AG04450 (cell line): ENCODE data around the gene GLS2. TPM values are rescaled to one million over a fixed set of nuclear protein-coding genes. Genes with fewer than 3 reads are reported as not detected.
"Not testable (repeated sequence)": the region's sequence is repeated elsewhere in the genome, so short reads cannot be mapped to it uniquely, and the experiment has no call there.

Experiments
- CTCF ChIA-PET: fragments of 300-600, 350-600 bp; formaldehyde crosslinking; extraction: SDS; loops from one replicate; lab custom pipeline; 2022; ENCODE audit warnings: antibody characterized with exemption, inconsistent platforms; lab: Charles Lee
- POLR2A ChIA-PET: fragments of 350-600 bp; formaldehyde crosslinking; extraction: SDS; loops from one replicate; lab custom pipeline; 2021; ENCODE audit warnings: antibody characterized with exemption, inconsistent platforms; lab: Yijun Ruan, JAX
- DNase-seq: peaks from one replicate; pipeline ENCODE4 v3.0.0-alpha.2; 2011; ENCODE audit warnings: low read depth, low spot score
- H3K27ac ChIP-seq: one replicate; pipeline ENCODE4 v1.5.1; 2012; ENCODE audit warnings: low read depth, low read length, control low read depth
- H3K27me3 ChIP-seq: one replicate; pipeline ENCODE4 v1.6.0; 2012; ENCODE audit warnings: low read length; ENCODE audit not compliant: control insufficient read depth, insufficient read depth
- H3K4me3 ChIP-seq: 2 replicates; pipeline ENCODE4 v1.5.1; 2011; ENCODE audit warnings: mild to moderate bottlenecking, low read depth, low read length, control low read depth
- H3K9me3 ChIP-seq: 2 replicates; pipeline ENCODE4 v1.5.1; 2012; ENCODE audit warnings: low read length; ENCODE audit not compliant: control insufficient read depth, insufficient read depth
- polyA plus RNA-seq: library from polyadenylated mRNA; depleted of rRNA; stranded (reverse); fragments of >200 nt; gene quantifications from 2 replicates; pipeline ENCODE4 v1.2.3, GENCODE V29; 2011
- TF ChIP-seq, protein P1 (sequence below): IDR thresholded peaks from 2 replicates; pipeline ENCODE4 v1.5.1; 2011; ENCODE audit warnings: low read depth, low read length, control low read depth, inconsistent platforms

GLS2 gene
- polyA plus RNA-seq, 1 experiment = 0.12 TPM

DNA sequence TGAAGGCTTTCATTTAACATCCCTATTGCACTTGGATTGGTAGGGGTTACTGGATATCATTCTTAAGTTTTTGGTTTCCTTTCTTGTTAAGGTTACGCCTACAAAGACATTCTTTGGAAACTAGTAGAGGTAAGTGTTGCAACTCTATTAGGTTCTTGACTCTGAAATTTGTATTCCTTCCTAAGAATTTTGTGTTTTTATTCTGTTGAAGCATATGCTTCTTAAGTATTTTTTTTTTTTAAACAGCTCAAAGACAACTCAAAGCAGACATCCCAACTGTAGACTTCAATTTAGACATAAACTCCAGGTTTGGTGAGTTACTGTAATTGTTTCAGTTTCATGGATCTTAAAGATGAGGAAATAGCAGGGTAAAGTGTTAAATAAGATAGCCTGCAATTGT, 32.5 kb upstream of the GLS2 start:
- Histone ChIP-seq H3K27me3 (no peaks in the 10 kb centered on the region), H3K4me3 (no peak overlapping the region), H3K9me3 (no peaks in the 10 kb centered on the region), H3K27ac (no peak overlapping the region)
- TF ChIP-seq, protein P1, sequence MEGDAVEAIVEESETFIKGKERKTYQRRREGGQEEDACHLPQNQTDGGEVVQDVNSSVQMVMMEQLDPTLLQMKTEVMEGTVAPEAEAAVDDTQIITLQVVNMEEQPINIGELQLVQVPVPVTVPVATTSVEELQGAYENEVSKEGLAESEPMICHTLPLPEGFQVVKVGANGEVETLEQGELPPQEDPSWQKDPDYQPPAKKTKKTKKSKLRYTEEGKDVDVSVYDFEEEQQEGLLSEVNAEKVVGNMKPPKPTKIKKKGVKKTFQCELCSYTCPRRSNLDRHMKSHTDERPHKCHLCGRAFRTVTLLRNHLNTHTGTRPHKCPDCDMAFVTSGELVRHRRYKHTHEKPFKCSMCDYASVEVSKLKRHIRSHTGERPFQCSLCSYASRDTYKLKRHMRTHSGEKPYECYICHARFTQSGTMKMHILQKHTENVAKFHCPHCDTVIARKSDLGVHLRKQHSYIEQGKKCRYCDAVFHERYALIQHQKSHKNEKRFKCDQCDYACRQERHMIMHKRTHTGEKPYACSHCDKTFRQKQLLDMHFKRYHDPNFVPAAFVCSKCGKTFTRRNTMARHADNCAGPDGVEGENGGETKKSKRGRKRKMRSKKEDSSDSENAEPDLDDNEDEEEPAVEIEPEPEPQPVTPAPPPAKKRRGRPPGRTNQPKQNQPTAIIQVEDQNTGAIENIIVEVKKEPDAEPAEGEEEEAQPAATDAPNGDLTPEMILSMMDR = no peak
- CTCF ChIA-PET = interaction anchor here (1.1 to 3.5 kb wide), 4 partner anchors 53 to 116 kb away, joined by 4 to 25 read pairs (median 10); no protein-coding TSS in a partner anchor
- no peak for DNase-seq
- POLR2A ChIA-PET = interaction anchor here (1.6 kb wide), 1 partner anchor 11 kb away, joined by 5 read pairs; no protein-coding TSS in a partner anchor

DNA sequence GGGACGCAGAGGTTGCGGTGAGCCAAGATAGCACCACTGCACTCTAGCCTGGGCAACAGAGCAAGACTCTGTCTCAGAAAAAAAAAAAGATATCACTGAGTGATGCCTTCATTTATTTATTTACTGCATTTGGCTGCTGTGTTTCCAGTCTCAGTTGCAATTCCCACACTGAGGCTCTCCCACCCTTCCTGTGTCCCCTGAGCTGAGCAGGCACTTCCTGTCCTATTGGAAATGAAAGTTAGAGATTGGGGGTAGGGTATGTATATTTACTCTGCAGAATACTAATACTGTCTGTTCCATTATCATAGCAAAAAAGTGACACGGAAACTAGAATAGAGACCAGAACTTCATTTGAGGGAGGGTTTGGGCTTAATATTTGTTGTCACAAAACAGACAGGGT, 32.1 kb upstream of the GLS2 start:
- Histone ChIP-seq H3K27me3 (no peaks in the 10 kb centered on the region), H3K27ac (no peak overlapping the region), H3K9me3 (no peaks in the 10 kb centered on the region), H3K4me3 (no peak overlapping the region)
- ChIA-PET POLR2A (interaction anchor here (1.6 kb wide), 1 partner anchor 11 kb away, joined by 5 read pairs; no protein-coding TSS in a partner anchor), CTCF (interaction anchor here (1.1 to 3.5 kb wide), 3 partner anchors 53 to 116 kb away, joined by 8 to 25 read pairs (median 12); no protein-coding TSS in a partner anchor)
- TF ChIP-seq, protein P1 = no peak
- no peak for DNase-seq

DNA sequence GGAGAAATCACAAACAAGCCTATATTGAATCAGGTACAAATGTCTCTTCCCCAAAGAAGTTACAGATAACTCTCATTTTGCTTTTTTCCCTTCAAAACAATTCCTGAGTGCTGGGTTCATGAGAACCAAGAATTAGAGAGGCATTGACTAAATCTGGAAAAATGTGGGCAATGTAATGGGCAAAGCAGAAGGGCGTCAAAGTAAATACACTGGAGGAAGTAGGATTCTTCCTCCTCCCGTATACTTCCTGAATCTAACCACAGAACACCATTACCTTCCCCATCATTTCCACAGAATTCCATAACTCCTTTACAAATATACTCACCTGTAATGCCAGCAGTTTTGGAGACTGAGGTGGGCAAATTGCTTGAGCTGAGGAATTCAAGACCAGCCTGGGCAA, 30.6 kb upstream of the GLS2 start:
- Histone ChIP-seq H3K27ac (no peak overlapping the region), H3K9me3 (no peaks in the 10 kb centered on the region), H3K27me3 (no peaks in the 10 kb centered on the region), H3K4me3 (no peak overlapping the region)
- CTCF ChIA-PET = interaction anchor here (0.6 to 6.4 kb wide), 4 partner anchors 49 to 118 kb away, joined by 3 to 110 read pairs (median 3); no protein-coding TSS in a partner anchor
- DNase-seq = no peak
- TF ChIP-seq, protein P1 = no peak
- POLR2A ChIA-PET = no interaction called here

DNA sequence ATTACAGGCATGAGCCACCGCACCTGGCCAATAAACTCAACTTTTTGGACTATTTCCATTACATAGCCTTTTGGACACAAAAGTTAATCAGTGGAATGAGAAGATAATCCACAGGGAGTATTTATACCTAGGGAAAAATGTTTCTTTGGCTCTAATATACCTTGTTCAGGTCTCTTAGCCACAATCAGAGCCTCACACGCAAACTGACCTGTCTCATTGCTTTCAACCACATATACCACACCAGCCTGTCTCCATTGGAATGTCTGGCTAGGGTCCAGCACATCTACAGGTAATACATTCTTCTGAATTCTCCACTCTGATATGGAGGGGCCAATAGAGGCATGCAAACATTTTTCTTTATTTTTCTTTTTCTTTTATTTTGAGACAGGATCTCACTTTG, 29.9 kb upstream of the GLS2 start:
- H3K27me3 ChIP-seq = no peaks in the 10 kb centered on the region
- CTCF ChIA-PET = interaction anchor here (1.0 to 6.4 kb wide), 3 partner anchors 56 to 76 kb away, joined by 3 to 110 read pairs (median 3); no protein-coding TSS in a partner anchor
- H3K9me3 ChIP-seq = no peaks in the 10 kb centered on the region
- no peak overlapping the region for H3K27ac ChIP-seq
- TF ChIP-seq, protein P1 = no peak
- no peak overlapping the region for H3K4me3 ChIP-seq
- DNase-seq = no peak
- POLR2A ChIA-PET = no interaction called here

DNA sequence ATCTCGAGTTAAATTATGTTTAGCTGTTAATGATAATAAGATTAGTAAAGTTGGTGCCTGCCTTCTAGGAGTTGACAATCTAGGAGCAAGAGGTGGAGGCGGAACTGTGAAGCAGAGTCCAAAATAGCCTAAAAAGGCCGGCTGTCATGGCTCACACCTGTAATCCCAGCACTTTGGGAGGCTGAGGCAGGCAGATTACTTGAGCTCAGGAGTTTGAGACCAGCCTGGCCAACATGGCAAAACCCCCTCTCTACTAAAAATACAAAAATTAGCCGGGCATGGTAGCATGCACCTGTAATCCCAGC, 26.0 kb upstream of the GLS2 start:
- not testable (repeated sequence) for H3K4me3 ChIP-seq, H3K9me3 ChIP-seq, H3K27ac ChIP-seq, H3K27me3 ChIP-seq, DNase-seq
- CTCF ChIA-PET = interaction anchor here (0.7 to 6.4 kb wide), 36 partner anchors 8 to 218 kb away, joined by 3 to 110 read pairs (median 6); partner anchors contain the start of genes ATP5F1B and RBMS2
- POLR2A ChIA-PET = interaction anchor here (0.6 to 1.2 kb wide), 3 partner anchors 52 to 123 kb away, joined by 3 to 10 read pairs (median 4); no protein-coding TSS in a partner anchor
